Trophoblast cell (in vitro differentiated cells and primary cell): Measurements from ENCODE around the gene SELENOS.
A peak's percentile ranks its signal among the peaks of the same experiment; 100 is the strongest.
"Not testable (repeated sequence)": the region's sequence is repeated elsewhere in the genome, so short reads cannot be mapped to it uniquely, and the experiment has no call there.

Source experiments
- DNase-seq, 2 donors: peaks; one replicate each; pipeline ENCODE4 v3.0.0-alpha.2; 2016
- H2AFZ ChIP-seq: 2 replicates; pipeline ENCODE4 v1.6.1; 2013; ENCODE audit warnings: low read length, moderate library complexity, mild to moderate bottlenecking; ENCODE audit not compliant: insufficient read depth, poor library complexity
- H2AK5ac ChIP-seq: 2 replicates; pipeline ENCODE4 v1.6.1; 2013; ENCODE audit warnings: mild to moderate bottlenecking, low read length
- H2BK120ac ChIP-seq: 2 replicates; pipeline ENCODE4 v1.6.1; 2013; ENCODE audit warnings: low read length, mild to moderate bottlenecking, moderate library complexity; ENCODE audit not compliant: insufficient read depth, poor library complexity
- H2BK12ac ChIP-seq: 2 replicates; pipeline ENCODE4 v1.6.1; 2013; ENCODE audit warnings: mild to moderate bottlenecking, low read length, moderate library complexity
- H2BK5ac ChIP-seq: 2 replicates; pipeline ENCODE4 v1.6.1; 2013; ENCODE audit warnings: low read length, low read depth, moderate library complexity, mild to moderate bottlenecking; ENCODE audit not compliant: poor library complexity
- H3K14ac ChIP-seq: 2 replicates; pipeline ENCODE4 v1.6.1; 2013; ENCODE audit warnings: mild to moderate bottlenecking, low read length
- H3K18ac ChIP-seq: 2 replicates; pipeline ENCODE4 v1.6.1; 2013; ENCODE audit warnings: mild to moderate bottlenecking, low read length
- H3K23ac ChIP-seq: 2 replicates; pipeline ENCODE4 v1.6.1; 2013; ENCODE audit warnings: low read length
- H3K27ac ChIP-seq: 2 replicates; pipeline ENCODE4 v1.5.1; 2013; ENCODE audit warnings: low read depth, mild to moderate bottlenecking, inconsistent platforms, low read length, moderate library complexity
- H3K27me3 ChIP-seq: 2 replicates; pipeline ENCODE4 v1.6.1; 2013; ENCODE audit warnings: inconsistent platforms, mild to moderate bottlenecking, low read length, moderate library complexity; ENCODE audit not compliant: insufficient read depth
- H3K36me3 ChIP-seq, 2 experiments: 1 replicate in 1 of 2; 2 replicates in 1 of 2; pipeline ENCODE4 v1.6.1; 2013; ENCODE audit warnings: low read length in 2 of 2, mild to moderate bottlenecking in 2 of 2, moderate library complexity in 1 of 2; ENCODE audit not compliant: insufficient read depth in 2 of 2, control insufficient read depth in 1 of 2
- H3K4ac ChIP-seq: 2 replicates; pipeline ENCODE4 v1.6.1; 2013; ENCODE audit warnings: low read depth, mild to moderate bottlenecking, low read length, moderate library complexity
- H3K4me1 ChIP-seq, 2 experiments: 1 replicate in 1 of 2; 2 replicates in 1 of 2; pipeline ENCODE4 v1.6.1; 2013; ENCODE audit warnings: low read length in 2 of 2, mild to moderate bottlenecking in 2 of 2, moderate library complexity in 1 of 2; ENCODE audit not compliant: insufficient read depth in 2 of 2, control insufficient read depth in 1 of 2
- H3K4me2 ChIP-seq: 2 replicates; pipeline ENCODE4 v1.6.1; 2013; ENCODE audit warnings: inconsistent platforms, mild to moderate bottlenecking, low read length, moderate library complexity
- H3K4me3 ChIP-seq: 2 replicates; pipeline ENCODE4 v1.5.1; 2013; ENCODE audit warnings: mild to moderate bottlenecking, low read depth, low read length, inconsistent platforms
- H3K79me1 ChIP-seq: one replicate; pipeline ENCODE4 v1.6.1; 2013; ENCODE audit warnings: low read length
- H3K79me2 ChIP-seq: 2 replicates; pipeline ENCODE4 v1.6.1; 2013; ENCODE audit warnings: low read length, mild to moderate bottlenecking; ENCODE audit not compliant: control insufficient read depth, insufficient read depth, poor library complexity
- H3K9ac ChIP-seq: 2 replicates; pipeline ENCODE4 v1.6.1; 2013; ENCODE audit warnings: mild to moderate bottlenecking, low read length
- H3K9me3 ChIP-seq: 2 replicates; pipeline ENCODE4 v1.6.1; 2013; ENCODE audit warnings: low read depth, mild to moderate bottlenecking, control low read depth, inconsistent platforms, low read length; ENCODE audit not compliant: insufficient read depth
- H4K12ac ChIP-seq: 2 replicates; pipeline ENCODE4 v1.6.1; 2013; ENCODE audit warnings: low read depth, mild to moderate bottlenecking, low read length, moderate library complexity
- H4K8ac ChIP-seq: 2 replicates; pipeline ENCODE4 v1.6.1; 2013; ENCODE audit warnings: low read depth, mild to moderate bottlenecking, low read length, moderate library complexity
- H4K91ac ChIP-seq: one replicate; pipeline ENCODE4 v1.6.1; 2013; ENCODE audit warnings: low read depth, mild to moderate bottlenecking, low read length, moderate library complexity
- WGBS: extraction: QIAGEN DNeasy Blood & Tissue Kit; methylation state at CpG from one replicate; pipeline ENCODE4 v1.1.7; 2013; ENCODE audit warnings: missing lambda C conversion rate; ENCODE audit not compliant: insufficient read length, insufficient coverage; ENCODE audit errors: extremely low coverage; 5-methylcytosine and 5-hydroxymethylcytosine counted together

SELENOS gene

GRCh38 chr15:101293122-101293521, 15.8 kb upstream of the SELENOS start:
- Histone ChIP-seq H4K12ac (no peak overlapping the region), H3K79me2 (peaks cover 11% of the 10 kb centered on the region), H3K4me2 (peak overlapping the region; percentile 46), H3K9ac (no peak overlapping the region), H3K4me1 (peaks cover 0 to 3% of the 10 kb centered on the region in 2 experiments), H2BK5ac (no peak overlapping the region), H2AFZ (no peak overlapping the region), H3K27me3 (no peaks in the 10 kb centered on the region), H2BK120ac (no peak overlapping the region), H3K9me3 (no peaks in the 10 kb centered on the region), H4K91ac (no peak overlapping the region), H4K8ac (no peak overlapping the region), H3K18ac (no peak overlapping the region), H3K23ac (no peak overlapping the region), H3K14ac (no peak overlapping the region), H3K4me3 (no peak overlapping the region), H2AK5ac (no peak overlapping the region), H2BK12ac (no peak overlapping the region), H3K4ac (peak overlapping the region; percentile 10), H3K27ac (no peak overlapping the region), H3K79me1 (peaks cover 8% of the 10 kb centered on the region), H3K36me3 (peaks cover 4 to 5% of the 10 kb centered on the region in 2 experiments)
- DNase-seq = no peak
- WGBS = no CpG with 5 or more reads among the region's 10 CpGs

DNA sequence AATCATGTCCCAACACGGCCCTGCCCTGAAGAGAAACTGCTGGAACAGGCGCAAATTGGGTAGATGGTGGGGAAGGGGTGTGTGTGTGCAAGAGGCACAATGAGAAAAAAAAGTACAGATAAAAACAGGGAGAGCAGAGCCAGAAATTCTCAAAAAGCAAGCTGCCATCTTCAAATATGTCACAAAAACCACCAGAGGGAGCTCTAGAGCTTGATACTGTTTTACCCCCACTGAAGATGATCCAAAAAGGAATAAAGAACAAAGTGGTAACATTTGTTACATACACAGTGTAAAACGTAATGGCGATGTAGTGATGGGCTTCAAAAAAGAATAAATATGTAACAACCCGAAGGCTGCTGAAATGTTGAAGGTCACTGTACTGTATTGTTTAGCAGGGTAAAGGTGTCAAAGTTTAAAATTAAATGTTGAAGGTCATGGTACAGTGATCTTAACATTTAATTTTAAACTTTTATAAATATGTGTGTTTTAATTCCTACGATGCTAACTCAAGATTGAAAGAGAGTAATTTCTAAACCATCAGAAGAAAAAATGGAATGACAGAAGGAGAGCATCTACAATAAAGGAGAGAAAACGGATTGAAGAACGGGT, 11.7 kb upstream of the SELENOS start:
- Histone ChIP-seq H2BK120ac (no peak overlapping the region), H4K8ac (no peak overlapping the region), H3K23ac (no peak overlapping the region), H3K14ac (no peak overlapping the region), H4K91ac (no peak overlapping the region), H3K9me3 (no peaks in the 10 kb centered on the region), H3K9ac (no peak overlapping the region), H3K4ac (peak overlapping the region; percentile 19), H2AFZ (no peak overlapping the region), H2BK5ac (no peak overlapping the region), H2AK5ac (no peak overlapping the region), H3K27me3 (no peaks in the 10 kb centered on the region), H3K4me3 (no peak overlapping the region), H3K36me3 (peaks cover 13 to 22% of the 10 kb centered on the region in 2 experiments), H3K18ac (no peak overlapping the region), H2BK12ac (no peak overlapping the region), H3K4me2 (no peak overlapping the region), H4K12ac (peak overlapping the region; percentile 3), H3K4me1 (no peaks in the 10 kb centered on the region), H3K27ac (no peak overlapping the region), H3K79me1 (no peaks in the 10 kb centered on the region), H3K79me2 (peaks cover under 1% of the 10 kb centered on the region)
- WGBS = no CpG with 5 or more reads among the region's 8 CpGs
- peak in 1 of 2 donors; percentile 83 for DNase-seq

DNA sequence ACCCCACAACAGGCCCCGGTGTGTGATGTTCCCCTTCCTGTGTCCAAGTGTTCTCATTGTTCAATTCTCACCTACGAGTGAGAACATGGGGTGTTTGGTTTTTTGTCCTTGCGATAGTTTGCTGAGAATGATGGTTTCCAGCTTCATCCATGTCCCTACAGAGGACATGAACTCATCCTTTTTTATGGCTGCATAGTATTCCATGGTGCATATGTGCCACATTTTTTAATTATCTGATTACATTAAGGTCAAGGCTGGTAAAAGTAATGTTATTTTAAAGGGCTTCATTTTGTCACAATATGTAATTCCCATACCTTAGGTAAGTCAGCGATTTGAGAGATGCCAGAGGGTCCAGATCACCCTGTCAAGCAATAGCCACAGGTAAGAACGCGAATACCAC, 10.1 kb upstream of the SELENOS start:
- H3K4me3 ChIP-seq, H3K79me1 ChIP-seq, H3K9me3 ChIP-seq, H3K4ac ChIP-seq, H3K4me1 ChIP-seq, H4K8ac ChIP-seq, H4K91ac ChIP-seq, H2AFZ ChIP-seq, H3K27ac ChIP-seq, H3K4me2 ChIP-seq, H3K79me2 ChIP-seq, H3K27me3 ChIP-seq, H4K12ac ChIP-seq, H2BK12ac ChIP-seq, H3K14ac ChIP-seq, H2BK120ac ChIP-seq, DNase-seq, H2AK5ac ChIP-seq, H3K23ac ChIP-seq, H3K18ac ChIP-seq, H3K9ac ChIP-seq, H2BK5ac ChIP-seq: not testable (repeated sequence)
- no CpG with 5 or more reads among the region's 6 CpGs for WGBS
- H3K36me3 ChIP-seq = peaks cover 21 to 33% of the 10 kb centered on the region in 2 experiments

- Histone ChIP-seq H3K27me3 (no peaks in the 10 kb centered on the region), H4K8ac (no peak overlapping the region), H2BK12ac (no peak overlapping the region), H4K91ac (no peak overlapping the region), H3K23ac (no peak overlapping the region), H3K4me1 (no peaks in the 10 kb centered on the region), H3K9me3 (no peaks in the 10 kb centered on the region), H2BK5ac (no peak overlapping the region), H2BK120ac (no peak overlapping the region), H3K79me1 (no peaks in the 10 kb centered on the region), H3K4ac (no peak overlapping the region), H2AK5ac (no peak overlapping the region), H4K12ac (no peak overlapping the region), H3K36me3 (peaks cover 21 to 37% of the 10 kb centered on the region in 2 experiments), H3K4me2 (no peak overlapping the region), H3K27ac (no peak overlapping the region), H3K9ac (no peak overlapping the region), H2AFZ (no peak overlapping the region), H3K4me3 (no peak overlapping the region), H3K79me2 (no peaks in the 10 kb centered on the region), H3K14ac (no peak overlapping the region), H3K18ac (no peak overlapping the region)
- WGBS = no CpG with 5 or more reads among the region's 9 CpGs
- no peak for DNase-seq
Observed at GRCh38 chr15:101286471-101287114, 9.3 kb upstream of the SELENOS start.
